Mesothelial cell of epicardium (in vitro differentiated cells): Measurements from ENCODE around the gene KLHL17. TPM values are rescaled to one million over a fixed set of nuclear protein-coding genes. Genes with fewer than 3 reads are reported as not detected.

Source experiments
- DNase-seq, 2 experiments: peaks; one replicate each; pipeline ENCODE4 v3.0.0; 2021; ENCODE audit warnings: low spot score in 2 of 2; ENCODE audit not compliant: unreplicated experiment in 2 of 2
- H3K27ac Mint-ChIP-seq: 2 replicates; pipeline ENCODE4 v1.8.0; 2021; ENCODE audit warnings: mixed read lengths
- H3K27me3 Mint-ChIP-seq: 2 replicates; pipeline ENCODE4 v1.8.0; 2021; ENCODE audit warnings: low read depth, mixed read lengths
- H3K36me3 Mint-ChIP-seq: 2 replicates; pipeline ENCODE4 v1.8.0; 2021; ENCODE audit warnings: mixed read lengths
- H3K4me1 Mint-ChIP-seq: 2 replicates; pipeline ENCODE4 v1.8.0; 2021; ENCODE audit warnings: mixed read lengths
- H3K4me3 Mint-ChIP-seq: 2 replicates; pipeline ENCODE4 v1.8.0; 2021; ENCODE audit warnings: mild to moderate bottlenecking, moderate library complexity, mixed read lengths
- H3K9me3 Mint-ChIP-seq: 2 replicates; pipeline ENCODE4 v1.8.0; 2021; ENCODE audit warnings: mixed read lengths
- total RNA-seq: library from RNA; stranded (reverse); gene quantifications from 3 replicates; pipeline ENCODE4 v1.2.1, GENCODE V29; 2021
- TF ChIP-seq, protein P1 (sequence below): fragments of 200-600 bp; sonication (generic); IDR thresholded peaks from one replicate; pipeline ENCODE4 v1.5.0; 2021; ENCODE audit warnings: antibody characterized with exemption; ENCODE audit not compliant: unreplicated experiment

Gene KLHL17
- total RNA-seq, 1 donor from 2014 or later: 47.0 TPM

DNA sequence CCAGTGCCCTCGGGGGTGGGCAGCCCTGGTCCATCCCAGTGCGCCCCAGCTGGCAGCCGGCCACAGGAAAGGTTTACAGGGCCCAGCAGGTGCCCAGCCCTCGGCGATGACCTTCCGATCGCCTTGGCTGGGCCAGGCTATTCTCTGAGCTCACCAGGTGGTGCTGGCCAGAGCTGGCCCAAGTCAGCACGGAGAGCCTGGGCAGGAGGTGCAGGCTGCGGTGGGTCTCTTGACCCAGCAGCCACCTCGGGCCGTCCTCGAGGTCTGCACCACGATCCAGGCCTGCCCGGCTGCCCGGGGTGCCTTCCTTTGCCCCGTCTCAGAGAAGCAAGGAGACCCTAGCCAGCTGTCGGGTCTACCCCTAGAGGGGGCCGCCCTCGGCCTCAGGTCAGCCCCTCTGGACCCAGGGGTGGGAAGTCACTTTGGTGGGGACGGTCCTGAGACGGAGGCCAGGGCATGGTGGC, 21.1 kb downstream of the KLHL17 start:
- no peak overlapping the region for H3K27ac Mint-ChIP-seq
- H3K4me3 Mint-ChIP-seq: no peak overlapping the region
- TF ChIP-seq, protein P1, sequence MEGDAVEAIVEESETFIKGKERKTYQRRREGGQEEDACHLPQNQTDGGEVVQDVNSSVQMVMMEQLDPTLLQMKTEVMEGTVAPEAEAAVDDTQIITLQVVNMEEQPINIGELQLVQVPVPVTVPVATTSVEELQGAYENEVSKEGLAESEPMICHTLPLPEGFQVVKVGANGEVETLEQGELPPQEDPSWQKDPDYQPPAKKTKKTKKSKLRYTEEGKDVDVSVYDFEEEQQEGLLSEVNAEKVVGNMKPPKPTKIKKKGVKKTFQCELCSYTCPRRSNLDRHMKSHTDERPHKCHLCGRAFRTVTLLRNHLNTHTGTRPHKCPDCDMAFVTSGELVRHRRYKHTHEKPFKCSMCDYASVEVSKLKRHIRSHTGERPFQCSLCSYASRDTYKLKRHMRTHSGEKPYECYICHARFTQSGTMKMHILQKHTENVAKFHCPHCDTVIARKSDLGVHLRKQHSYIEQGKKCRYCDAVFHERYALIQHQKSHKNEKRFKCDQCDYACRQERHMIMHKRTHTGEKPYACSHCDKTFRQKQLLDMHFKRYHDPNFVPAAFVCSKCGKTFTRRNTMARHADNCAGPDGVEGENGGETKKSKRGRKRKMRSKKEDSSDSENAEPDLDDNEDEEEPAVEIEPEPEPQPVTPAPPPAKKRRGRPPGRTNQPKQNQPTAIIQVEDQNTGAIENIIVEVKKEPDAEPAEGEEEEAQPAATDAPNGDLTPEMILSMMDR: no peak
- peaks cover 3% of the 10 kb centered on the region for H3K4me1 Mint-ChIP-seq
- H3K27me3 Mint-ChIP-seq: peaks cover 17% of the 10 kb centered on the region
- H3K36me3 Mint-ChIP-seq: peaks cover 3% of the 10 kb centered on the region
- no peak for DNase-seq
- peaks cover 3% of the 10 kb centered on the region for H3K9me3 Mint-ChIP-seq

DNA sequence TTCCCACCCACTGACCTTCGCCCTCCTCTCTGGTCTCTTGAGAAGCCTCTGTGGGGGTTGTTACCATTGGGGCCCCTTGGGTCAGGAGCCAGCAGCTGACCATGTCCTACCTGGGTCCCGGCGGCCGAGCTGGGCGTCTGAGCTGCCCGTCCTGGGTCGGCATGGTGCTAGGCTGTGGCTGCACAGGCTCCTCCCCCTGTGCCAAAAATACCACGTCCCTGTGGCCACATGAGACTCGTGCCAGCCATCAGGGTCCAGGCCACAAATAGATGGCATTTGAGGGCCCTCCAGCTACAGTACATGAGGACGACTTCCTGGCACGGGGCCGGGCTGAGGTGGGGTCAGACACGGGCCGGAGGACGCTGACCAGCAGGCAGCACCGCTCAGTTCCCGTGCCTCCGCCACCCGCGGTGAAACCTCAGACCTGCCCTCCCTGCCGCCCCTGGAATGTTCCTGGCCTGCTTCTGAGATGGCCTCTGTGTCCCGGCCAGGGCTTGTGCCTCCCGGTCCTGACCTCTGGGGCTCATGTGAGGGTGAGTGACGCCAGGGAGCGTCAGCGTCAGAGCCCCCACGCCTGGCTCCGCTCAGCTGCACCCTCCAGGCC, 21.7 kb downstream of the KLHL17 start, which contains the start of gene PERM1:
Gene PERM1 (minus strand): TSS at position 139 of the 604 bp plus-strand sequence. CDS start 1,064 bp downstream, outside the sequence.
- Mint-ChIP-seq H3K36me3 (peaks cover 3% of the 10 kb centered on the region), H3K4me1 (peaks cover 3% of the 10 kb centered on the region), H3K4me3 (no peak within 1 kb of the TSS), H3K9me3 (peaks cover 3% of the 10 kb centered on the region), H3K27ac (no peak within 1 kb of the TSS), H3K27me3 (peaks cover 17% of the 10 kb centered on the region)
- no peak for DNase-seq
- TF ChIP-seq, protein P1: no peak

DNA sequence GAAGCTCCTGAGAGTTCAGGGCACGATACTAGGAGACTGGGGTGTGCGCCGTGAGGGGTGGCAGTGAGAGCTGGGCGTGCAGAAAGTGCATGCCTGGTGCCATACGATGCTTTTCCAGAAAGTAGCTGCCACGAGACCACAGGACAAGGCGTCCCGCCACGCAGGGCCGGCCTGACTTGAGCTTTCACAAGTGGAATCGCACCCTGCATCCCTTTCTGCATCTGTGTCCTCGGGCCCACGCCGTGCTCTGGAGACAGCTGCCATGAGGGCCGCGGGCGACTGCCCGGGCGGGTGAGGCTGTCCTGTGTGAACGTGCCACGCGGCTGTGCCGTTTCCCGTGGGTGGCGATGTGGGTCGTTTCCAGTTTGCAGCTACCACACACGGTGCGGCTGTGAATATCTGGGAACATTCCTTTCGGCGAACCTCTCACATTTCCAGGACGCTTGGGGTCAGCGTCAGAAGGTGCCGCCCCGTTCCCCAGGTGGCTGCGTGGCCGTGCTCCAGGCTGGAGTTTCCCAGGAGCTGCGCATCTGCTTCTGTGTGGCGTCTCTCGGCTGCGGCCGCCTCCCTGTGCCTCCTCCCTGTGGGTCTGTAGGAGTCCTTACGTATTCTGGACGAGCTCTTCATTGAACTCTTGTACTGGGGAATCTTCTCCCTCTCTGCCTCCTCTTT, 22.5 kb downstream of the KLHL17 start:
- no peak overlapping the region for H3K4me3 Mint-ChIP-seq
- H3K36me3 Mint-ChIP-seq: peaks cover 3% of the 10 kb centered on the region
- DNase-seq: no peak
- peaks cover 3% of the 10 kb centered on the region for H3K4me1 Mint-ChIP-seq
- H3K27ac Mint-ChIP-seq: no peak overlapping the region
- TF ChIP-seq, protein P1: no peak
- peaks cover 3% of the 10 kb centered on the region for H3K9me3 Mint-ChIP-seq
- H3K27me3 Mint-ChIP-seq: peaks cover 17% of the 10 kb centered on the region

DNA sequence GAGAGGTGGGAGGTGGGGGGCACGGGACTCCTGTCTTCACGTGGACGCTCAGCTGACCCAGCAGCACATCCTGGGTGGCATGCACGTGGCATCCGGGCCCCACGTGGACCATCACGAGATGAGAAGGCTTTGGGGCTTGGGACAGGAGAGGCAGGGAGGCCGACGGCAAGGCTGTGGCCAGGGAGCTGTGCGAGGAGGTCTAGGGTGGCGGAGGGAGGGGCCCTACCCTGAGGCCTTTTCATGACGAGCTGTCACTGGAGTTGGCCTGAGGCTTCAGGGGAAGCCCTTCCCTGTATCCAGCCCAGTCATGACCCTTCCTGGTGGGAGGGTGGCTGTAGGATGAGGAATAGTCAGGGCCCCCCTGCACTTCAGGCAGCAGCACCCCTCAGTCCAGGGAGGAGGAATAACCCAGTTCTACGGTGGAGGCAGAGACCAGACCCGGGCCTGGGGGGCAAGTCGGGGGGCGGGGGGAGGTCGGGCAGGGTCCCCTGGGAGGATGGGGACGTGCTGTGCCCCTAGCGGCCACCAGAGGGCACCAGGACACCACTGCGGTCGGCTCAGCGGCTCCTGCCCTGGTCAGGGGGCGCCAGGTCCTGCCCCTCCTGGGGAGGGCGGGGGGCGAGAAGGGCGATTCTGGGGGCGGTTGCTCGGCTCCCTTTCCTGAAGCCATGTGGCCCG, 23.6 kb downstream of the KLHL17 start:
- Mint-ChIP-seq H3K4me3 (no peak overlapping the region), H3K36me3 (no peaks in the 10 kb centered on the region), H3K27ac (no peak overlapping the region), H3K9me3 (peaks cover 5% of the 10 kb centered on the region), H3K27me3 (peaks cover 24% of the 10 kb centered on the region), H3K4me1 (no peaks in the 10 kb centered on the region)
- DNase-seq: peak in 1 of 2 experiments; percentile 82
- TF ChIP-seq, protein P1: peak; percentile 86

DNA sequence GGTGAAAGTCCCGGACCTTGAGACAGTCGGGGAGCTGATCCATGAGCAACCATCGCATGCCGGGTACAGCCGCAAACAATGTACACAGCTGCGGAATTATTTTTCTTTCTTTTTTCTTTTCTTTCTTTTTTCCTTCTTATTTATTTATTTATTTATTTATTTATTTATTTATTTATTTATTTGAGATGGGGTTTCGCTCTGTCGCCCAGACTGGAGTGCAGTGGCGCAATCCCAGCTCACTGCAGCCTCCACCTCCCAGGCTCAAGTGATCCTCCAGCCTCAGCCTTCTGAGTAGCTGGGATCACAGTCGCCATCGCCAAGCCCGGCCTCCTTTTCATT, 24.1 kb downstream of the KLHL17 start:
- no peak for DNase-seq
- no peak overlapping the region for H3K27ac Mint-ChIP-seq
- H3K4me3 Mint-ChIP-seq: no peak overlapping the region
- peaks cover 30% of the 10 kb centered on the region for H3K27me3 Mint-ChIP-seq
- no peaks in the 10 kb centered on the region for H3K36me3 Mint-ChIP-seq
- H3K4me1 Mint-ChIP-seq: no peaks in the 10 kb centered on the region
- TF ChIP-seq, protein P1: peak; percentile 29
- peaks cover 9% of the 10 kb centered on the region for H3K9me3 Mint-ChIP-seq
